ENCODE results near the gene ARHGEF3.

ARHGEF3 gene

DNA sequence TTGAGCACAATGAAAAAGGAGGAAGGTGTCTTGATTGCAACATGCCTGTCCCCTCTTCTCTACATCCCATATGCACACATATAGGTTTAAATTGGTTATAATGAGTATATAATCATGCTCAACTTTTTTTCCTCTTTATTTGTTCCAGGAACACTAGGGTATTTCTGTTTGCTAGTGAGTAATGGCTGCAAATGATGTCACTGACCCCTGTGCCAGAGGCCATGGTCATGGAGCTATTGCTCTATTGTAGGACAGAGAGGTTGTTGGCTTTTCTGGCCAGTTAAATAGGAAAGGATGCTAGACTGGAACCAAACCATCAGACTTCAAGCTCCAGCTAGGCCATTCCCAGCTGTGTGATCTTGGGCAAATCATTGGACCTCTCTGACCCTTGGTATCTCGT is 9.6 kb downstream of the ARHGEF3 start:
- no peak for DNase-seq

DNA sequence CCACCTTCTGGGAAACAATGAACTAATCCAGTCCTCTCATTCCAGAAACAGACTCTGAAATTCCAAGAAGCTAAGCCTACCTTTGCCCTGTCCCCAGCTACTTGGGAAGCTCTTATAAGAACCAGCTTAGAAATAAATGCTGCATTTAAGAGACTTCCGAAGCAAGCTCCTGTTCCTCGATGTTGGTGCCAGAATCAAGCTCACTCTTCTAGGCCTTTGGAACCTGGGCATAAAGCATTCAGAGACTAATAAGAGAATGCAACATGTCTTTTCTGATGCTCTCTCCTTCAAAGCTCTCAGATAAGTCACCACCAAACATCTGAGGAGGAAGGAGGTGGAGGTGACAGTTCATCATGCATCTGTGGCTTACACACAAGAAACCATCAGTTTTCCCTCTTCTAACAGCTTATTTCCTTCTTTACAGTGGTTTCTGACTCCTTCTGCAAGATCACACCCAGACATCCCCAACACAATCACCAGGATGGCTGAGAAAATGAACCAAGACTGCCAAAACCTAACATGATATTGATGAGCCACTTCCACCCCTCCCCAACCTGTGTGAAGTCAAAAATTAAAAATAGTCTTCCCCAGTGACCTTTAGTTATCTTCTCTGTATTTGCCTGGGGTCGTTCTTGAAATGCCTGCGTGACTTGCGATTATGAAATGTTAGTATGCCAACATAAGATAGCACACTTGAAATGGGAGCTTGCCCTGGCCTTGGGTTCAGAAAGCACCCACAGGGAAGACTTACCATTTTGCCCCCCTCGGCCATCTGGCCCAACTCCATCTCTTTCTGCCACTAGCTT is 11.5 kb downstream of the ARHGEF3 start:
- peak; percentile 44 to 70 for DNase-seq

DNA sequence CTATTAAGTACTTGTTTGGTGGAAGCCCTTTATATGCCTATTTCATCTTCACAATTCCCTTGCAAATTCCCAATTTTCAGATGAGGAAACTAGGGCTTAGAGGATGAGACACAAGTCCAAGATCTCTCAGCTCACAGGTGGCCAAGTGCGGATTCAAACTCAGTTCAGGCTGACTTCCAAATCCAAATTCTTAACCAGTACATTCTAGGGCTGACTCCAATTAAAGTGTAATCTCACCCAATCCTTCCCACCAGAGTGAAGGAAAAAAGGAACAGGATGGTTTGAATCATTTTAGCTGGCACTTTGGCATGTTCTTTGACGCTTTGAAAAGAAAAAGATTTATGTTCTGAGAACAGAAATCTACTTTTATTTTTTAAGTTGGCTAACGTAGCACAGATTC is 12.7 kb downstream of the ARHGEF3 start:
- DNase-seq: no peak

DNA sequence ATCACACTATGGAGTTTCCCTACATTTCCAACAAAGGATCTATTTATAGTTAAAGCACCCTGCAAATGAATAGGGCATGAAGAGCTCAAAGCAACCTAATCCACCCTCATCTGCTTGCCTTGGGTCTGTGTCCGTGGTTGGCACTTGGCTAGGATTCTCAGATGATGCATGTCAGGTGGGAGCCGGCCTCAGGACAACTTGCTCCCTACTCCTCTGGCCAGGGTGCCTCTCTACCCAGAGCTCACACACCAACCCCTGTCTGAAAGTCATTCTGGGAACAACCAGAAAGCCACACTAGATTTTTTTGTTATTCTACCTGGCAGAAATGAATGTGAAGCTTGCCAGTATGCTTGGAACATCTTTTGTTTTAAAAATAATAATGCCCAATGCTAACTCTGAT is 13.2 kb downstream of the ARHGEF3 start:
- no peak for DNase-seq

DNA sequence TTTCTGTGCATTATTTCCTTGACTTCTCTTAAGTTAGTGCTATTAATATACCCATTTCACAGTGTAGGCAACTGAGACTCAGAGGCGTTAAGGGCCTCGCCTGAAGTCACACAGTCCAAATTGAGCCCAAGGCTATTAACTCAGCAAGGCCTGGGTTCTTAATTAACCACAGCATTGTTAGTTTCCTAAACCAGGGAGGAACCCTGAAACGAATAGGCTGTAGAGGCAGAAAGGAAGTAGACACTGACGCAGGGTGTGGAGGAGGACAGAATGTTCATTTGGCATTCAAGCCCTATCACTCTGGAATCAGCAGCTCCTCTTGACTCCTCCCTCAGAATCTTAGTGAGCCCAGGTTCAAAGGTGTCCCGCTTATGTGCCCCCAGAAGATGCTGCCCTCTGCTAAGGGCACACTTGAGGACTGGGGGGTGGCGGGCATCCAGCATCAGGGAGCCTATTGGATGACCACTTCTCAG is 13.9 kb downstream of the ARHGEF3 start:
- DNase-seq: peak; percentile 35 to 54

DNA sequence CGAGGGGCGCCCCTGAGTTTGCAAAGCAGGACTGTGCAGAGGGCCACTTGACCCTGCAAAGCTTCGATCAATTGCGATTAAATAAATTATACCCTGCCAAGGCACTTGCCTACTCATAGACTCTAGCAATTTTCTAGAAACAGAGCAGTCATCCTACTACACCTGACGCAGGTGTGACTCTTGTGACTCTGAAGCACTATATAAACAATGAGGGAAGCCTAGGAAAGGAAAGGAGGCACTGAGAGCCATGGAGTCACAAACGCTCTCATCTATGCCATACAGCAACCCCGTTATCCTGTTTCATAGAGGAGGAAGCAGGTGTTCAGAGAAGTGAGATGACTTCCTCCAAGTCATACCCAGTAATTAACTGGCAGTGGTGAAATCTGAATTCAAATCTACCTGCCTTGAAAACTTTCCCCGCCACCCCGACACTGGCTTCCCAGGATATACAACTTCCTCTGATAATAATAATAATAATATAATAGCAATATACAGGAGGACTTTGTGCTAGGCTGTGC is 14.4 kb downstream of the ARHGEF3 start:
- no peak for DNase-seq

DNA sequence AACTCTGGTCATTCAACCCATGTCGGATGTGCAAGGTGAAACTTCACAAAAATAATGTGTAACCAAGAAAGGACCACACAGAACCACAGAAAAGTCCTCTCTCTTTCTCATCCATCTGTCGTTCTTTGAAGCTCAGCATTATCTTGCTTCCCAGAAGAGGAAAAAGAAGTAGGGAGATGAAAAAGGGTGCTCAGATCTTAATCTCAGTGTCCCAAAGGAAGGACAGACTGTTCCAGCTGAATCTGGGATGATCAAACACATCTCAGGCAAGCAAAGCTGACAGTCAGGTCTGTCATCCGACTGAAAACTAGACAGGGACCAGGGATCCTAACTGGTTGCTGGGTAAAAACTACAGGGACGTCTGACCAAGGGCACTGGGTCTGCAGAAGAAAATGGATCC is 16.2 kb downstream of the ARHGEF3 start:
- DNase-seq: no peak

DNA sequence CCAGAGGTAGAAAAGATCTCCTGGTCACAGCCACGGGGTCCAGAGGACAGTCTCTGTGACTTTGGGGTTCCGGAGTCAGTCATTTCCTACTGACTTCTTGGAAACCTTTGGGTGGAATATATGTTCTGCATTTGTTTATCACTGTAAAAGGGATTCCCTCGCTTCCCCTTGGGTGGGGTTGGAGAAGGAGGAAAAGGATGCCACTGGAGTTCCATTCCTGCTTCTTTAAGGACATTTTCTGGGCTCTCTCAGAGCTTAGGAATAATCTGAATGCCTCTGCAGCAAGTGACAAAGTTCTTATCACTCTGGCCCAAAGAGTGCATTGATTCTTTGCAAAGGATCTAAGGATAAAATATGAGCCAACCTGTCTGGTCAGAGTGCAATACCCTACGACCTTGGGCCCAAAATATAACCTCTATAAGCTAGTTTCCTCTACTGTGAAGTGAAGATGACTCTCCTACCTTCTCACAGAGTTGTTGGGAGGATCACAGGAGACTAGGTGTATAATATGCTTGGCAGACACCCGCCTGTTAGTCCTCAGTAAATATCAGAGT is 17.2 kb downstream of the ARHGEF3 start:
- DNase-seq: no peak

DNA sequence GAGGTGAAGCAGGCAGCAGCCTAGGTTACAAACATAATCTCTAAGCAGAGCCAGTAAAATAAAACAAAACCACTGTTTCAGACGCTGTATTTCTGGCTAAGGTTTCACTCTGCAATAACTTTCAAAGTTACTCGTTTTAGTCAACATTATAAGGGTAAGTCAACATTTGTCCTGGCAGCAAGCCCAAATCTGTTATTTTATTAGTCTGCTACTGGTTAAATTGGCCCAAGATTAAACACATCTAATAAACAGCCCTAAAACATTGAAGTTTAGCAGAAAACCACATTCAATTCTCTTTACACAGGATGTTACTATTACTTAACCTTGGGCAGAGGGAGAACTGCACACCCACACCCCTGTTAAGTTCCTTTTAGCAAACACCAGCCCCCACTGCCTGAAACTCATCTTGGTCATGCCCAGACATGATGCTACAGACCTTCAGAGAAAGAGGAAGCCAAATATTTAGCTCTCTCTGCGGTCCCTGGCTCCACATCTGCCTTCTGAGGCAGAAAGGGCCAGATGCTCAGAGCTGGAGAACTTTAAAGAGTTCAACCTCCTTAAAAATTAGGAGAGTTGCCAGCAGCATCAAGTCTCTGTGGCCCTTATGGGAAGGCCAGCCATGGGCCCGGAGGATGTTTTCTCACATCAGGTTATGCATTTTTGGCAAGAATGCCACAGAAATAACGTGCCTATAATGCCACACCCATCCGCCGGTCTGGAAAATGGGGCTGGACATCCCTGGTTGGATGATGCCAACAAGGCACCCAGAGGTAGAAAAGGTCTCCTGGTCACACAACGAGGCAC is 17.9 kb downstream of the ARHGEF3 start:
- DNase-seq: peak; percentile 99

DNA sequence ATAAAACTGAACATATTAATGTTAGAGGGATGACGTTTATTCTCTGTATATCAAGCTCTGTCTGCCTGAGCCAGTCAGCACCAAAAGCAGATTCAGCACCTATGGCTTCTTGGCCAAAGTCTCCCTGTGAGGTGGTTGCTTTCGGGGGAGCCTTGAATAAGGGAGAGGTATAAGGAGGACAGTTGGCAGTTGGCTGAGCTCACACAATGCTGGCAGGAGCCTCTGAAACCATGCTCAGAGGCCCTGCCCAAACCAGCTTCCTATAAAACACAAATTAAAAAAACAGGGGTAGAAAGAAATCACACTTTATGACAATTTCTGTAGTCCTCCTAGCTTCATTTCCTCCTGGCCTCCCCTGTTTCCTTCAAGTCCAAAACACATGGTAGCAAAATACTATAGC is 18.8 kb downstream of the ARHGEF3 start:
- no peak for DNase-seq

DNA sequence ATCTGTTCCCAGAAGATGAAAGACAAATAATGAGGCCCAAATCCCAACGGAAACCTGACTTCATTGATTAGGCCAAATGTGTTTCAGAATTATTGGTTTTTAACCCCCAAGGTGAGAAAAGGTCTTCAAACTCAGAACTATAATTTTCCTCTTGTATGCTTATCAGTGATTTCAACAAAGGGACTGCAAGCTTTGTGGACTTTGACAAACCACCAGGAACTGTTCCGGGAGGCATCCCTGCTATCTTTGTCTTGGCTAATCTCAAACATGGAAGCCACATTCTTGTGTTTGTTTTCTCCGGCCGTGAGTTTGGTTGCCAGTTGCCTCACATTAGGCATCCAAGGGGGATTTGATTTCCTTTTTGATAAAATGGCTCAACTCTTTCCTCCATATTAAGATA is 19.5 kb downstream of the ARHGEF3 start:
- DNase-seq: no peak

DNA sequence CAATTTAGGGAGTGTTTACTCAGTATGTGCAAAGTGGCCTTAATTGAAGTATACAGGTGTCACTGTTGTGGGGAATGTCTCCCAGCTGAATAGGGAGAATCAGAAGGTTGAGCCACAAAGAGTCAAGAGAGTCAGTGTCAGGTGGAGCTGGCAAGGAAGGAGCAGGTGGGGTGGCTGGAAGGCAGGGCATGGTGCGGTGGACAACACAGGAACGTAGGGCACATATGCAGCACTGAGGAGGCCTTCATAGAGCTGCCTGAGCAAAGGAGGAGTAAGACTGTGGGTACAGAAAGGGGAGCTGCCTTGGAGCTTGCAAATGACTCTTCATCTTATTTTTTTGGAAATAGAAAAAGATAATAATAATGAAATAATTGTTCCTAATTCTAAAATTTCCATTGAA is 20.0 kb downstream of the ARHGEF3 start:
- no peak for DNase-seq

DNA sequence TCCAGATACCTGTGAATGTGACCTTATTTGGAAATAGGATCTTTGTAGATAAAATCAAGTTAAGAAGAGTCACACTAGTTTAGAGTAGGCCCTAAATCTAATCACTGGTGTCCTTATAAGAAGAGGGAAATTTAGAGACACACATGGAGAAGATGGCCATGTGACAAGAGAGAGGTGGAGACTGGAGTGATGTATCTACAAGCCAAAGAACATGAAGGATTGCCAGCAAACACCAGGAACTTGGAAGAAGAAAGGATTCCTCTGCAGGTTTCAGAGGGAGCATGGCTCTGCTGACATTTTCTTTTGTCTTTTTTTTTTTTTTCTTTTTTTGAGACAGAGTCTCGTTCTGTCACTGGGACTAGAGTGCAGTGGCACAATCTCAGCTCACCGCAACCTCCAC is 20.8 kb downstream of the ARHGEF3 start:
- no peak for DNase-seq

DNA sequence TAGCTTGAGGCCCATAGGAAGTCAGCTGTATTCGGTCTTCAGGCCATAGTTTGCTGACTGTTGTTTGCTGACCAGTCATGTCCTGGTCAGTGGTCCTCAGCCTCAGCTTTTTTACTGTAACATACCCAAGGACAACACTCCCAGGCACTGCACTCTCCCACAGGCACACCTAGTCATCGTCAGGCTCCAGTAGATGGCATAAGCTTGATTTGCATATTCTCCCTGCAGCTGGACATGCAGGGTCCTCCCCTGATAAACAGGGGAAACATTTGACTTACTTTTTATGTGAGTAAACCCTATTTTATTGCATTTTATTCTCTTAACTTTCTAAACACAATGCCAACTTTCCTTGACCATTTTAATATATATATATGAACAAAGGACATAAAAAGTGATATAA is 22.9 kb downstream of the ARHGEF3 start:
- no peak for DNase-seq

DNA sequence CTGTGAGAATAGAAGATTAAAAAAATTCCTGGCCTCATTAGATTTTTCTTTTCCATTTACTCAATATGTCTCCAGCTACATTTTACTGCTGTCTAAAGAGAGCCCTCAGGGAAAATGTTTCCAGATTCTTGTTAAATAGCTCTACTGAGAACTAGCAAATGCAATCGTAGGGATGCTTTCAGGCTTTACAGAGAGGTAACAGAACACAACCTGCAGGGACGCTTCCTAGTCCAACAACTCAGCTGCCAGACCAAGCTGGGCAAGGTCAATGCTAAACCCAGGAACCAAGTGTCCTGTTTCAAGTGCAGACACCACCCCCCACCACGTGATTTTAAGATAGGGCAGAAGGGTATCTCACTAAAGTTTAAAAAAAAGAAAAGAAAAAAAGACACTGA is 25.2 kb downstream of the ARHGEF3 start:
- no peak for DNase-seq

DNA sequence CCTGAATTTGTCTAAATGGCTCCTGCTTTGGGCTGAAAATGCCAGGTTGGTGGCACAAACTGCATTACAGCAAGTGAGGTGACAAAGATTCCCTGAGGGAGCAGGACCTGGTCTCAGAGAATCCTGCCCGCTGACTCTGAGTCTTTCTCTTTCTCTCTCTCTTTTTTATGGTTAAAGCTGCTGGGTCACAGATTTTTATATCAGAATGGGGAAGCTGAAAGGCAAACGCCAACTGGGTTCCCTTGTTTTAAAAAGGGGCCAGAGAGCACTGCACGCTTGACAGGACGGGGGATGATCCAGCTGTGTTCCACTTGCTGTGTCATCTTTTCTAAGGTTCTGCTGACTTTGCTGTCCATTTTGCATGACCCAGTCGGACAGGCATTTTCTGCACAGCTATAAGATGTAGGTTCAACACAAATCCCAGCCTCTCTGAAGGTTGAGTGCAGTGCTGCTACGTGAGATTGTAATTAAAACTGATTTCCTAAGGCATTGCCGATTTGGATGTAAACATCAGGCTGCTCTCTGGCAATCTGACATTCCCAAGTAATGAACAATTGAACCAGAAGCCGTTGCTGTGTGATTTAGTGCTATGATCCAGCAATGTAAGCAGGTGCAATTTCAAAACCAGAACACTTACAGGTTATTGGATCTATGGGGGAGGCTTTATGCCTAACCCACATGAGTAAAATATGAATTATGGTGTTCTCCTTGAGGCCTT is 25.8 kb downstream of the ARHGEF3 start:
- DNase-seq: no peak

DNA sequence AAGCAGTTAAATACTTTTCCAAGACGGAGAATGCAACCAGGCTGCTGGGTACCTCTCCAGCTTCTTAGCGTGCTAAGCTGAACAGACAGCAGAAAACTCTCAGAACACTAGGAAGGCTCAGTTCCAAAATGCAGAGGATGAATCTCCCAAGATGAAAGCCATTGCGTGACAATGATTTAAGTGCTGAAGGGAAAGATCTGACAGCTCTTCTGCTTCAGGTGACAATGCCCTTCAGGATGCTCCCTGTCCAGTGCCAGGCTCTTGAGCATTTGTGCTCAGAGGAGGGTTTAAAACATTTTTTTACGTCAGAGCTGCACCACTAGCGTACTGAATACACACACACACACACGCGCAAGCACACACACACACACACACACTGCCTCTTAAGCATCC is 26.3 kb downstream of the ARHGEF3 start:
- DNase-seq: no peak

DNA sequence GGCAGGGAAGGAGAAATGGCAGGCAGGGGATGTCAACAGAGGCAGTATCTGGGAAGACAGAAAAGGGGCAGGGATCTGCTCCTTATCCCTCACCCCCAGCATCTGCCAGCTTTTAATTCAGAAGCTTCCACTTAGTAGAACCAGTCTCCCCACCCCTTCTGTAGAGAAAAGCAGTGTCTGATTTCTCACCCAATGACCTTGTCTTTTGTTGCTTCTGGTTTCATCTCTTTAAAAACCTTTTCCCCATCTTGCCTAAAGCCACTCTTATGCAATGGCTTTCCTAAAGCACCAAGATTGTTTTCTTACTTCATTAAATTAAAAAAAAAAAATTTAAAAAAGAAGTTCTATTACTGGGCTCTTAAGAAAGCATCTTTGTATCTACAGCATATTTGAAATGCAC is 27.8 kb downstream of the ARHGEF3 start:
- no peak for DNase-seq

DNA sequence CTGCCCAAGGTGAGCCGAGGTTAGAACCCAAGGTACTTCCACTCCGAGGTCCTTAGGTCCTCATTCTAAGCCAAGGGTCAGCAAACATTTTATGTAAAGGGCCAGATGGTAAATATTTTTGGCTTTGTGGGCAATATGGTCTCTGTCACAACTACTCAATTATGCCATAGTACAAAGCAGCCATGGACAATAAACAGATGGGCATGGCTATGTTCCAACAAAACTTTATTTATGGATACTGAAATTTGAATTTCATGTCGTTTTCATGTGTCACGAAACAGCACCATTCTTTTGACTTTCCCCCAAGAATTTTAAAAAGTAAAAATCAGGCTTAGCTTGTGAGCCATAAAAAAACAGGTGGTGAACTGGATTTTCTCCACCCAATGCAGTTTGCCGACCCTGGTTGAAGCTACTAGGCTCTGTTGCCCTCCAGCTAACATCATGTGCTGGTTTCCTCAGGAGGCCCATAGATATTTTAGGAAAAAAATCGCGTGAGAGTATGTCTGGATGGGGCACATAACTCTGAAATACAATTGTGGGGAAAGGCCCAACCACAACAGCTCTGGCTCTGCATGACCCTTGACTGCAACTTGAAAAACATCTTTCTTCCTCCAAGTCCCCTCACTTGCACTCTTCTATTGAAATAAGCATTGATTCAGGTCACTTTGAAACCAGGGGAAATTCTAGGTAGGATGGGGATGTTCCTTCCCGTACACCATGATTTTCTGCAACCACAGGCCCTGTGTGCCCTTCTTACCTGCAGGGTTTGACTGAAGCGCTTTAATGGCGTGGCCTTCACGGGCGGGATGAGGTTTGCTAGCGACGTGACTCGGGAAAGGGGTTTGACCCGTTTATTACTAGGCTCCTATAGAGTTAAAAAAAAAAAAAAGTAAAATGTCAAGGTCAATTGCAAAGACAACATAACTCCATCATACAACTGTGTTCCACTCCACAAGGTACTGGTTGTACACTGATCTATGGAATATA is 28.5 kb downstream of the ARHGEF3 start:
- DNase-seq: peak in 1 of 2 experiments; percentile 4

DNA sequence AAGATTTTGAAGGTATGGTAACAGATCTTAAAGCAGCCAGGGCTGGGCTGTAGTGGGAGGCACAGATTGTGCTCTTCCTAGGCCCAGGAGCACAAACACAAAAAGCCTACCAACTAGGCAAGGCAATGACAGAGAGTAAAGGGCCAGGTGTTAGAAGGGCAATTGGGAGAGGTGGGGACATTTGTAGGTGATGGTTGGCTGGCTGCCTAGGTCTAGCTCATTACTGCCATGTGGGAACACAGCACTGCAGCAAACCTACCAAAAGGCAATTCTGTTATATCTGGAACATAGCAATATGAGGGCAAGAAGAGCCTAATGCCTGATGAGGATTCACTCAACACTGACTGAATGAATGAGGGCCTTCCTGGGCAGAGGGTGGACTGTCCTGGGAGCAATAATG is 30.4 kb downstream of the ARHGEF3 start:
- DNase-seq: no peak

DNA sequence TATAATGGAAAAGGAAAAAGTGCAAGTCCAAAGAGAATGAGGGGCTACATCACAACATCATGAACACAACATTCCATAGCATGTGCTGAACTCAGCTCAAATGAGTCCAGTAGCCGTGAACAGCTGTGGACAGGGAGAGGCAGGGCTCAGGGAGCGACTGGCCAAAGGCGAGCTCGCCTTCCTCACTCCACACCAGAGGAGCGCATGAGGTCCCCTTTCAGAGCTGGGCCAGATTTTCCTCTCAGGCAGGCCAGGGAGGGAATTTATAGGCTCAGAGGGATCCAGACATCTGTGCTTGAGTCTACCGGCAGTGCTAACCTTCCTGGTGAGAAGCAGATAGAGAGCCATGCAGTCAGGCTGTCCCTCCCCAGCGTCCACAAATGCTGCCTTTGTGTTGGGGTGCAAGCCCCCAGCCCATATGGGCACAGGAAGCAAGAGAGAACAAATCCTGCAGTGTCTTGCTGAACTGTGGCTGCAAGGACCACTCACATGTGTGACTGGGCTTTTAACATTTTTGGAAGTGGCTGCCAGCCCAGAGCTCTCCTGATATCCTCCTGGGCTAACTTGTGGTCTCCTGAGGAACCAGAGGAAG is 32.5 kb downstream of the ARHGEF3 start:
- DNase-seq: no peak

Measured in Kasumi-1 (cell line).